Stimulated activated CD8-positive, alpha-beta memory T cell treated with anti-CD3 and anti-CD28 coated beads, Interleukin-12 subunit alpha, Interleukin-12 subunit beta, amount 100 ng/mL, for 24 hours (primary cell): ENCODE results near the gene AMIGO3.
A peak's percentile ranks its signal among the peaks of the same experiment; 100 is the strongest.
"Not testable (repeated sequence)": the region's sequence is repeated elsewhere in the genome, so short reads cannot be mapped to it uniquely, and the experiment has no call there.

ENCODE experiments used
- DNase-seq: peaks from one replicate; pipeline ENCODE4 v3.0.0-alpha.2; 2020; ENCODE audit errors: extremely low read depth

Gene AMIGO3

DNA sequence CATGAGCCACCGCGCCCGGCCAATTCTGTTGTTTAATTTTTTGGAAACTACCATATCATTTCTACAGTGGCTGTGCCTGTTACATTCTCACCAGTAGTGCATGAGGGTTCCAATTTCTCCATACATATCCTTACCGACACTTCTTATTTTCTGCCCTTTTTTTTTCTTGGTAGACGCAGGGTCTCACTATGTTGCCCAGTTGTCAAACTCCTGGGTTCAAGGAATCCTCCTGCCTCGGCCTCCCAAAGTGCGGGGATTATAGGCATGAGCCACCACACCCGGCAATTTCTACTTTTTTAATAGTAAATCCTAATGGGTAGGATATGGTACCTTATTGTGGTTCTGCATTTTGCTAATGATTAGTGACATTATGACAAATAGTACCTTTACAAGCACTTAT, 9.6 kb downstream of the AMIGO3 start:
- no peak for DNase-seq

DNA sequence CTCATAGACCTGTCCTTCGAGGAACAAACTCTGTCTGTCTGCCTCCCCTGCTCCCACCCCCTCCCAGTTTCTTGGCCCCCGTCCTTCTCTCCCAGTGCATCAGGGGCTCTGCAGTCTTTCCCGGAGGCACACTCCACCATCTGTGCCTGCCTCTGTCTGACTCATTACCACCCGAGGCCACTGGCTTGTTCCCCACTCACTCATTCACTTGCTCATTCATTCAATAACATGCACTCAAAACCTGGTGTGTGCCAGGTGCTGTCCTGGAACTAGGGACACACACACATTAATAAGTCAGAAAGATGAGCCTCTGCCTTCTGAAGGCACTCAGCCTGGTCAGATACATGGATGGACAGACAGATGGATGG, 12.4 kb downstream of the AMIGO3 start:
- no peak for DNase-seq

DNA sequence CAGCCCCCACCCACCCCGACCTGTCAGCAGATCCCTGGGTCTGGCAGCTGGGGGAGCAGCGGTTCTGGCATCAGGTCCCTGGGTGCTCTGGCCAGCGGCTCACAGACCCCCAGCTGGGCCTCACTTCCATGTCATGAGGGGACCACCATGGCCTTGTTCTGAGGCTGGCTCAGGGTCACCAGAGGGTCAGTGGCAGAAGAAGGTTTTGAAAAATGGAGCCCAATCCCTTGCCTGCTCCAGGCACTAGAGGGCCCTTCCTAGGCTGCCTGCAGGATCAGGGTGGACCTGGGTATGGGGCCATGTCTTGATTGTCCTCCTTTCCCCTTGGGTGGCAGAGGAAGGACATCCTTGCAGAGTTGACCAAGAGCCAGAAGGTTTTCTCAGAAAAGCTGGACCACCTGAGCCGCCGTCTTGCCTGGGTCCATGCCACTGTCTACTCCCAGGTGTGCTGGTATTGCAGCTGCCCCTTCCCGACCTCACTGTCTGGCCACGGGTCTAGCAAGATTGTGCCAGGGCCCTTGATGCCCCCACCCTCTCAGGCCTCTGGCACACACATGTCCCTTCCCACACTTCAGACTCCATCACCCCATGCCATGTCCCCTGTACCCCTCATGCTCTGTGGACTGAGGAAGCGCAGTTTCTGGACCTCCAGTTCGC, 12.9 kb downstream of the AMIGO3 start:
- DNase-seq: no peak

- no peak for DNase-seq
Measured at GRCh38 chr3:49705390-49705960, 14.0 kb downstream of the AMIGO3 start.

DNA sequence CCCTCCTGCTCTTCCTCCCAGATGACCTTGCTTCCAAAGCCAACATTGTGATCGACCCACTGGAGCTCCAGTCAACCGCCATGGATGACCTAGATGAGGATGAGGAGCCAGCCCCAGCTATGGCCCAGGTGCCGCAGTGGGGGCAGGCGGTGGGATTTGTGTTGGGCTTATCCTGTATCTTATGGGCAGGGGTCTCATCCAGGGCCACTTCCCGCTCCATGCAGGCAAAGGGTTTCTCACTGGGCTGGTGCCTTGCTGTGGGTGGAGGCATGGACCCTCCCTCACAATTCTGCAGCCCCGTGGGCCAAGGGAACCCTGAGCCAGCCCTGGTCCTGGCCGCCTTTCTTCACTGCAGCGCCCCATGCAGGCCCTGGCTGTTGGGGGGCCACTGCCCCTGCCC, 14.9 kb downstream of the AMIGO3 start:
- no peak for DNase-seq

DNA sequence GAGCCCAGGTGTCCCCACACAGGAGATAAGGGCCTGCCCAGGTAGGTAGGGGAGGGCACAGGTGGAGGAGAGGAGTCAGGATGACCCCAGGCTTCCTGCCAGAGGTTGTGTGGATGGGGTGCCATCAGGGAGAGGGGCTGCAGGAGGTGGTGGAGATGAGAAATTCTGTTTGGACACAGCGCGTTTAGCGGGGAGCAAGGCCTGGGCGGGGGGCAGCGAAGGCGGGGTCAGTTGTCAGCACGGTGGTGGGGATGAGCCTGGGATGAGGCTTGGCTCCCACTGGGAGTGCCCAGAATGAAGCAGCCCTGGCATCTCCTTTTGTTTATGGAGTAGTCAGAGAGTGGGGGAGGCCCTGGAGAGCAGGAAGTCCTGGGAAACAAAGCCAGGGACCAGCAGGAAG, 15.5 kb downstream of the AMIGO3 start:
- DNase-seq: no peak

- no peak for DNase-seq
Measured at GRCh38 chr3:49703443-49703927, 16.0 kb downstream of the AMIGO3 start.

DNA sequence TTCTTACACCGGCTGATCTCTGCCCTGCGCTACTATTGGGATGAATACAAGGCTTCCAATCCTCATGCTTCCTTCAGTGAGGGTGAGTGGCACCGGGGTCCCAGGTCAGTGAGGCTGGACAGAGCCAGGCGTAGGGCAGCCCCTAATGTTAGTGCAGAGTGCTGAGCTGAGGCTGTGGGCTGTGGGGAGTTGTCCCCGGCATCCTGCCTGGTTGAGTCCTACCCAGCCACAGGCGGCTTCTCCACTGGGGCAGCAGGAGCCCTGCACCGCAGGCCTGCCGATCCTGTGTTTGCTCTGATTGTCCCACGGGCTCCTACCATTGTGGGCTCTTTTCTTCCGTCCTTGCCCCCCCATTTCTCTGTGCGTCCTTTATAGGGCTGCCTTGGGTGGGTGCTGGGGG, 16.8 kb downstream of the AMIGO3 start:
- DNase-seq: no peak

DNA sequence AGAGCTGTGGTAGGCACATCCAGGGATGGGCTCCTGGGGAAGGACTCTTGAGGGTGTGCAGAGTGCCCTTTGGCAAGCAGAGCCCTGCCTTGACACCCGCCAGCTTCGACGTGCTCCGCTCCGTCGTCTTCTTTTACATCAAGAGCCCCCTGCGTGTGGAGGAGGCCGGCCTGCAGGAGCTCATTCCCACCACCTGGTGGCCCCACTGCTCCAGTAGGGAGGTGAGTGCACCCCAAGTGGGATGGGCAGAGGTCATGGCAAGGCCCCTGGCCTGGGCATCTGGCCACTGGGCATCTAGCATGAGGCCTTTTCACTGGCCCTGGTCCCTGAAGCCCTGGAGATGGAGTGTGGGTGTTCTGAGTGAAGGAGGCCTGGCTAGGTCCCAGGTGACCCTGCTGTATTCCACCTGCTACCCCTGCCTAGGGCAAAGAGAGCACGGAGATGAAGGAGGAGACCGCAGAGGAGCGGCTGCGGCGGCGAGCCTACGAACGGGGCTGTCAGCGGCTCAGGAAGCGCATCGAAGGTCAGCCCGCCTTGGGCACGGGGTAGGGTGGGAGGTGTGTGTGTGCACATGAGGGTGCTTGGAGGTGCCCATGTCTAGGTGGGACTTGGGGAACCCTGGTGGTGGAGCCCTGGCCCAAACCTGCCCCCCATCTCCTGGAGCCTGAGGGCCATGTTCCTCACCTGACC, 18.0 kb downstream of the AMIGO3 start:
- DNase-seq: no peak

- no peak for DNase-seq
Measured at GRCh38 chr3:49700453-49701128, 18.9 kb downstream of the AMIGO3 start.

DNA sequence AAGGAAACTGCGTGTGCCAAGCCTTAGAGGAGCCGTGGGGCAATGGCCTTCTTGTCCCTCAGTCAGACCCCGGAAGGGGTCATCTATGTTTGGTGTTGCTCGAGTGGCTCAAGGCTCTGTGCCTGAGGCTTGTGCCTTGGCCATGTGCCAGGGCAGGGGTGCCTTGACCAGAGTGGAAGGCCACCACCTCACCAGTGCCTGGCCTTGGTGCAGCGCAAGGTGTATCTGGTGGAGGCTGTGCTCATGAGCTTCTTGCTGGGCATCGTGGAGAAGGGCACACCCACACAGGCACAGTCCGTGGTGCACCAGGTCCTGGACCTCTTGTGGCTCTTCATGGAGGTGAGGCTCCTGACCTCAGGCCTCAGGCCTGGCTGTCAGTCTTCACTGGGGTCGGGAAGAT, 19.5 kb downstream of the AMIGO3 start:
- no peak for DNase-seq

GRCh38 chr3:49699281-49699979, 20.1 kb downstream of the AMIGO3 start:
- DNase-seq: no peak

DNA sequence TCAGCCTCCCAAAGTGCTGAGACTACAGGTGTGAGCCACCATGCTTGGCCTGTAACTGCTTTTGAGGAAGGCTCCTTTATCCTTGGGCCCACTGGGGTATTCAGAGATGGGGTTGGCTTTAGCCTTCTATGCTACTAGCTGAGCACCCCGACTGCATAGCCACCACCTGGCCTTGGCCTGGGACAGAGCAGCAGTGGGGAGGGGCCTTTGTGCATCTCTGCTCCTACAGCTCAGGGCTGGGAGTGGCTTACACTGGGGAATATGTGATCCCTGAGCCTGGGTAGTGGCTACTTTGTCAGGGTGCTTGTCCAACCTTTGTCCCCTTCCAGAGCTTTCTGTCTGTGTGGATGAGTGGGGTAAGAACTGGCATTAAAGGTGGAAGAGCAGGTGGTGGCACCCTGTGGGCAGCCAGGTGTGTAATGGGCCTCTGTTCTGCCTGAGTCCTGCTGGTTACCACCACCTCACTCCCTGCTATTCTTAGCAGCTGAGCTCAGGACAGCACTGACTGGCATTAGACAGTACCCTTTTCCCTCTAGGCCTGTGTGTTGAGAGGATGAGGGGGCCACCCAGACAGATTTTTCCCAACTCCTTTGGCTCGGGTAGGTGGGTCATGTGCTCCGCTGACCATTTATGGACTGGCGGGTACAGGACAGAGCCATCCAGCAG, 24.0 kb downstream of the AMIGO3 start:
- not testable (repeated sequence) for DNase-seq

DNA sequence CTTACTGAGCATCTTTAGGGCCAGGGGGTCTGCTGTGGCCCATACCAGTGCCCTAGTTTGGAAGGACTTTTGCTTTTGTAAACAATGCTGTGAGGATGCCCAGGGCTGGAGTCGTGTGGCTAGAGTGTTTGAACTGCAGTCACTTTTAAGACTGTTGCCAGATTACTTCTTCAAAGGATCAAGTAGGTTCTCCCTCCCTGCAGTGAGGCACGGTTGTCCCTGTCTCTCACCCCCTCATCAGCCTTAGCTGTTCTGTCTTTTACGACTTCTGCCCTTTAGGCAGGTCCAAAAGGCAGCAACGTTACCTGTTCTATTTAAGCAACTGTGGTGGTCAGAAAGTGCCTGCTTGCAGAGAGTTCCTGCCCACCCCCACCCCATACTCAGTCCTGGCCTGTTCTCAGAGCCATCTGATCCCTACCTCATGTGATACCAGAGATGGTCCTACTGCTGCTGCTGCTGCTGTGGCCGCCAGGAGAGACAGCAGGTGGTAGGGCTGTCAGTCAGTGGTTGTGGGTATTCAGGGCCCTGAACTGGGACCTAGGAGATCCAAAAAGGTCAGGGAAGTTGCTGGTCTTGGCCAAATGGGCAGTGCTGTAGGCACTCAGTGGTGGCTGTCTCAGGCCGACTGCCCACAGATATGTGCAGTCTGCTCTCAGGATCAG, 24.9 kb downstream of the AMIGO3 start:
- not testable (repeated sequence) for DNase-seq

DNA sequence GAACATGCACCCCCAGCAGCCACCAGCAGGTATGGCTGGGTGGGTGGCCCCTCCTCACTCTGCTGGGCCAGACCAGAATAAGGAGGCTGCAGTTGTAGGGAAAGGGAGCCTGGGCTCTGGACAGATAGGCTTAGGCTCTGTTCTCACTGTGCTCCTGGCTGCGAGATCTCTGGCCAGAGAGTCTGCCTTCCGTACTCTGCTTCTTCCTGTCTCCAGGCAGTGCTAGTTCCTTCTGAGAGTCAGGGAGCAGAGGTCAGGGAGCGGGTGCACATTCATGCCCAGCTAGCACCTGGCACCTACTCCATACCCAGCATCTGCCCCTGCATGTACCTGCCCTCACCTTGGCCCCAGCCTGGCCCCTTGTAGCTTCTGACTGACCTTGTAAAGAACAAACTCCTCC, 28.0 kb downstream of the AMIGO3 start:
- DNase-seq: not testable (repeated sequence)

DNA sequence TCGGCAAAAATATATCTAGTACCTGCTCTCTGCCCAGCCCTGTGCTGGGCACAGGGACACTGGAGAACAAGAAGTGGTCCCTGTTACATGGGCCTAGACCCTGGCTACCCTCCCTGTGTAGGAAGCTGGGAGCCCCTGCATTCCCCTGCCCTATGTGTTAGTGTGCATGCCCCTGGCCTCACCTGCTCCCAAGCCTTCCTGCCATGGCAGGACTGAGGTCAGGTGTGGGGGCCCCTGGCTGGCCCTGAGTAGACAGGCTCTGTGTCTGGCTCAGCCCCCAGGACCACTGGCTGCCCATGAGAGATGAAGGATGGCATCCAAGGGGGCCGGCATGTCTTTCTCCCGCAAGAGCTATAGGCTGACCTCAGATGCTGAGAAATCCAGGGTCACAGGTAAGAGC, 28.6 kb downstream of the AMIGO3 start:
- DNase-seq: not testable (repeated sequence)

DNA sequence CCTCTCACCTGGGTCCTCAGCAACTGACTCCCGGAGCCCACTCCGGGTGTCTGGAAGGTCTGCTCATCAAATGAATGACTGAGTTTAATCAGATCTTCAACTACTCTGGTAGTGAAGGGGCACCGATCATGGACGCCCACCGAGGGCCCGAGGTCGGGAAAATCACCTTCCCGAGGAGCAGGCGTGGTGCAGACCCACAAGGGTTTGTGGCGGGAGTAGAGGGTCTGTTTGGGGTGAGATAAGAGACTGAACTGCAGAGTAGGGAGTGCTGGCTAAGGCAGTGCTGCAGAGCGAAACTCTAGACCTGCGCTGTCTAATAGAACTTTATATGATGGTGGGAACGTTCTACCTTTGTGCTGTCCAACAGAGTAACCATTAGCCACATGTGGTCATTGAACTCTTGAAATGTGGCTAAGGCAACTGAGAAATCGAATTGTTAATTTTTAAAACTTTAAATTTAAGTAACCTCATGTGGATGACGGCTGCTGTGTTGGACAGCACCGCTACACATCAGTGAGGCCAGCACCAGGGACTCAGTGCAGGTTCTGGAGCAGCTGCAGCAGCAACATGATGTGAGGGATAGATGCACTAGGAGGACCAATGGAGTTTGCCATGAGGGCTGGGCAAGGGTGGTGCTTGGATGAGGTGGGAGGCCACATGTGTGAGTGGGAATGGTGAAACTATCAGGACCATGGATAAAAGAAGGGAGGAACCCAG, 29.4 kb downstream of the AMIGO3 start:
- DNase-seq: not testable (repeated sequence)

DNA sequence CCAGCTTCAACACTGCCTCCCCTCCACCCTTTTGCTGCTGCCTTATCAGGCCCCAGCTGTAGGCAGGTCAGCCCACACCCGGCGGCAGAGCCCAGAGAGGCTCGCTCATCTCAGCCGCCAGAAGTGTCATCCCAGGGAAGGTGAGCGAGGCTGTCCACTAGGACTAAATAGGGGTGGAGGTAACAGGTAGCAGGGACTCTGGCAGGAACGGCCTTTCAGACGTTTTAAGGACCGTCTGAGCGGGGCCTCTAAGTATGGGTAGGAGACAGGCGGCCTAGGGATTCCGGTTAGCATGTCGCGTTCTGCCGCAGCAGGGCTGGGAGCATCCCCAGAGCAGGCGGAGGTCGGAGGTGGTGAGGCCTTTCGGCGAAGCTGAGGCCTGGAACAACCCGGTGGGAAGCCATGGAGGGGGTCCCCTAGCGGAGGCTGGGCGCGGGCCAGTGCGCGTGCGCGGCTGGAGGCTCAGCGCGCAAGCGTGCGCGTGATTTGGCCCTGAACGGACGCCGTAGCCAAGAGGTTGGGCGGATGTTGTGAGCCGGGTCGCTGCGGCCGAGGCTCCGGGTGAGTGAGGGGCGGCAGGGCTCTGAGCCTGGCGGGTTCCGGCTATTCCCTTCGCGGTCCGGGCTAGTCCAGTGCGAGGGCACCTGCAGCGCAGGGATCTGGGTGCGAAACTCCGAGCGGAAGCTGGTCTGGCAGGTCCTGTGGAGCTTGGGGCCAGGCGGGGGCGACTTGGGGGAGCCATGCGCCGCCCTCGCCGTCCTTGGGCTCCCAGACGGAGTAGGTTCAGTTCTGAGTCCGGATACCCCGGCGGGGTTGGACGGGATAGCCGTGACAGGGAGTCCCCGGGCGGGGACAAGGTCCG, 30.2 kb downstream of the AMIGO3 start, which contains the start of the genes MST1 and RNF123:
MST1 (minus strand) TSS at position 429 of the 862 bp plus-strand sequence. CDS start 783 bp downstream, outside the sequence.
RNF123 (plus strand) TSS at position 512 of the 862 bp plus-strand sequence. CDS start 1,609 bp downstream, outside the sequence.
- peak; percentile 79 for DNase-seq
